Transverse colon (tissue), 4 donors: ENCODE results near the gene ARAP1. TPM values are rescaled to one million over a fixed set of nuclear protein-coding genes. Genes with fewer than 3 reads are reported as not detected.

Source experiments
- DNase-seq: peaks from one replicate; pipeline ENCODE4 v3.0.0-alpha.2; 2019
- H3K27ac ChIP-seq, 4 donors: fragments of 200-600 bp; sonication (generic); 2 replicates each; pipeline ENCODE4 v1.5.1; 2016 to 2018; ENCODE audit warnings: inconsistent platforms in 4 of 4
- H3K27me3 ChIP-seq: fragments of 200-600 bp; sonication (generic); 2 replicates; pipeline ENCODE4 v1.5.1; 2017; ENCODE audit warnings: inconsistent platforms
- H3K36me3 ChIP-seq, 4 donors: fragments of 200-600 bp; sonication (generic); 2 replicates each; pipeline ENCODE4 v1.5.1; 2017 to 2019; ENCODE audit warnings: inconsistent platforms in 4 of 4
- H3K4me1 ChIP-seq, 4 donors: fragments of 200-600 bp; sonication (generic); 2 replicates each; pipeline ENCODE4 v1.5.1; 2017 to 2020; ENCODE audit warnings: inconsistent platforms in 4 of 4
- H3K4me3 ChIP-seq, 4 donors: fragments of 200-600 bp; sonication (generic); 1 replicate in 1 of 4; 2 replicates in 3 of 4; pipeline versions ENCODE4 v1.5.1 to v1.6.1; 2017 to 2019; ENCODE audit warnings: inconsistent platforms in 4 of 4
- H3K9me3 ChIP-seq, 2 donors: fragments of 200-600 bp; sonication (generic); 2 replicates each; pipeline ENCODE4 v1.5.1; 2017 to 2019; ENCODE audit warnings: inconsistent platforms in 2 of 2
- EP300 ChIP-seq: sonication (generic); formaldehyde crosslinking; IDR thresholded peaks from one replicate; pipeline ENCODE4 v1.6.1; 2017; ENCODE audit warnings: antibody characterized with exemption, low read depth
- POLR2A ChIP-seq: fragments of 450-650 bp; IDR thresholded peaks from one replicate; pipeline ENCODE4 v1.6.1; 2016; ENCODE audit warnings: antibody characterized with exemption, mild to moderate bottlenecking, moderate library complexity
- POLR2AphosphoS5 ChIP-seq, 3 donors: sonication (generic); formaldehyde crosslinking; IDR thresholded peaks; one replicate each; pipeline ENCODE4 v1.6.1; 2016; ENCODE audit warnings: antibody characterized with exemption in 3 of 3
- WGBS, 2 donors: methylation state at CpG; one replicate each; pipeline ENCODE4 v1.1.5; 2018; ENCODE audit warnings: low coverage in 1 of 2; 5-methylcytosine and 5-hydroxymethylcytosine counted together
- in situ Hi-C, 4 donors: fragments of 200-750 bp; cut with MboI; loops; one replicate each; pipeline versions ENCODE4 v1.15.0 to v1.15.1; 2017; ENCODE audit warnings: low sequenced_read_pairs in 3 of 4, low pct_ligation_motif_present in 1 of 4, low pct_unique_long_range_greater_than_20kb in 1 of 4
- intact Hi-C: fragments of 100-400 bp; cut with DNase I; formaldehyde crosslinking; loops from one replicate; pipeline ENCODE4 v1.15.1; 2023; ENCODE audit warnings: low total_unique reads
- total RNA-seq, 4 donors: library from RNA; depleted of rRNA; stranded (reverse); fragments of >200 nt; gene quantifications; one replicate each; pipeline ENCODE4 v1.1.0, GENCODE V29; 2016
- TF ChIP-seq, protein P1 (sequence below), 5 experiments: fragments of 200-600 bp in 3 of 5; fragments of 450-650 bp in 2 of 5; sonication (generic) in 3 of 5; IDR thresholded peaks; 1 replicate in 2 of 5; 2 replicates in 3 of 5; pipeline ENCODE4 v1.5.1; 2016 to 2017; ENCODE audit warnings: antibody characterized with exemption in 5 of 5, inconsistent platforms in 3 of 5, mild to moderate bottlenecking in 2 of 5, moderate library complexity in 1 of 5

The ARAP1 gene
- total RNA-seq, 4 donors from 2014 or later, result 99.4 to 233 (median 108) TPM

DNA sequence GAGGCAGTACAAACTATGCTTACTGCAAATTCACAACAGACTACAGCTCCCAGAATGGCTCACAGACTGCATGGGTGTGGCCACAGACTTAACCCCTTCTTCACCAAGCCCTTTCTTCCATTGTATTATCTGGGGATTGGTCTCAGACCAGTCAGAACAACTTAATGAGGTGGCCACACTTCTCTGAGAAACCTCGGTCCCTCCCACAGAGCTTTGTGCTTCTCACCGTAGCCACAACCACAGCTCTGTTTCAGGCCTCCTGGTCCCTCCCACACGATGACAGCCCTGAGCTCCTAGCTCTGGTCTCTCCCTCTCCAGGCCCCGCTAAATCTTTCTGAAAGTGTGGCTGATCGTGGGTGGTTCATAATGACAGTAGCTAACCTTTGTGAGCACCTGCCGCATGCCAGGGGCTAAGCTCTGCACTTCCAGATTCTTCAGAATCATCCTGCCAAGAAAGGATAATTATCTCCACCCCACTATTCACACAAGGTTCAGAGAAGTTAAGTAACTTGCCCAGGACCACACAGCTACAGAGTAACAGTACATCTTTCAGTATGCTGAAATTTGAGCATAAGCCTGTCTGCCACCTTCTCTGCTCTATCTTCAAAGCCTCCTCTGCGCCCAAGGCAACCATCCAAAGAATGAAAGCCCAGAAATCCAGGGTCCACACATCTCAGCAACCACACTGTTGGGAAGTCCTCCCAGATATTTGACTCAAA is 83.4 kb downstream of the ARAP1 start:
- H3K27ac ChIP-seq, result no peak overlapping the region
- peaks cover 60% of the 10 kb centered on the region for H3K27me3 ChIP-seq
- H3K9me3 ChIP-seq, result peaks cover 5 to 6% of the 10 kb centered on the region in 2 donors
- DNase-seq, result no peak
- H3K36me3 ChIP-seq, result no peaks in the 10 kb centered on the region
- no peaks in the 10 kb centered on the region for H3K4me1 ChIP-seq
- WGBS, 2 donors, result 61% methylated on average over 7 of the region's 7 CpGs; no CpG with 5 or more reads in 1 of the 2 donors
- in situ Hi-C loops (loop anchor here in 3 of 4 donors (25.0 kb wide), 2 partner anchors 181 to 206 kb away; no protein-coding TSS in a partner anchor), intact Hi-C loops (no loop called here)
- H3K4me3 ChIP-seq, result no peak overlapping the region
- TF ChIP-seq, protein P1, sequence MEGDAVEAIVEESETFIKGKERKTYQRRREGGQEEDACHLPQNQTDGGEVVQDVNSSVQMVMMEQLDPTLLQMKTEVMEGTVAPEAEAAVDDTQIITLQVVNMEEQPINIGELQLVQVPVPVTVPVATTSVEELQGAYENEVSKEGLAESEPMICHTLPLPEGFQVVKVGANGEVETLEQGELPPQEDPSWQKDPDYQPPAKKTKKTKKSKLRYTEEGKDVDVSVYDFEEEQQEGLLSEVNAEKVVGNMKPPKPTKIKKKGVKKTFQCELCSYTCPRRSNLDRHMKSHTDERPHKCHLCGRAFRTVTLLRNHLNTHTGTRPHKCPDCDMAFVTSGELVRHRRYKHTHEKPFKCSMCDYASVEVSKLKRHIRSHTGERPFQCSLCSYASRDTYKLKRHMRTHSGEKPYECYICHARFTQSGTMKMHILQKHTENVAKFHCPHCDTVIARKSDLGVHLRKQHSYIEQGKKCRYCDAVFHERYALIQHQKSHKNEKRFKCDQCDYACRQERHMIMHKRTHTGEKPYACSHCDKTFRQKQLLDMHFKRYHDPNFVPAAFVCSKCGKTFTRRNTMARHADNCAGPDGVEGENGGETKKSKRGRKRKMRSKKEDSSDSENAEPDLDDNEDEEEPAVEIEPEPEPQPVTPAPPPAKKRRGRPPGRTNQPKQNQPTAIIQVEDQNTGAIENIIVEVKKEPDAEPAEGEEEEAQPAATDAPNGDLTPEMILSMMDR (IDR thresholded peaks at IDR 0.05), result no peak
- no peak for TF ChIP-seq POLR2A
- TF ChIP-seq POLR2AphosphoS5 (IDR thresholded peaks at IDR 0.05), result no peak
- TF ChIP-seq EP300, result no peak

DNA sequence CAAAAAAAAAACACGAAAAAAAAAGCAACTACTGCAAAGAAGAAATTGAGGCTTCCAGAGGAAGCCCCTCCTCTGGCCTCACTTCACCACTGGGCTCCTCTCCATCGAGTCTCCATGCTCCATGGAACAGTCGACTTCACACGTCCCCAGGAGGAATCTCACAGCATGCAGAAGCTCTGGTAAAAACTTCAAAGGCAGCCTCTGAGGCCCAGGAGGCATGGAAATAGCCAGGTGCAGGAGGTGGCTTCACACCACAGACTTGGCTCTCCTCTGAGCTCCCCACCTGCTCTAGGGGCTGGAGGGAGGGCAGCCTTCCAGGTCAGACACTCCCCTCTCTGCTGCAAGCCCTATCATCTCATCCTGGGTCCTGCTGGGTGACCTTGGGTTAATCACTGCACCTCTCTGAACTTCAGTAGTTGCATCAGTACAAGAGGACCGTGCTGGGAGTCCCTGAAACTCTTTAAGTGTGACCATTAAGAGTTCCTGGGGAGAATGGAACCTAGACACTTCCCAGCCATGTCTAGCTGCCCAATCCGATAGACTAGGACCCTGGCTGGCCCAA is 86.2 kb downstream of the ARAP1 start:
- intact Hi-C loops (no loop called here), in situ Hi-C loops (loop anchor here in 3 of 4 donors (25.0 kb wide), 2 partner anchors 179 to 204 kb away; no protein-coding TSS in a partner anchor)
- Histone ChIP-seq H3K4me3 (no peak overlapping the region), H3K27ac (no peak overlapping the region), H3K9me3 (peaks cover 5 to 6% of the 10 kb centered on the region in 2 donors), H3K27me3 (peaks cover 34% of the 10 kb centered on the region), H3K4me1 (no peaks in the 10 kb centered on the region), H3K36me3 (no peaks in the 10 kb centered on the region)
- WGBS, 2 donors, result 45% methylated on average over 5 of the region's 6 CpGs; no CpG with 5 or more reads in 1 of the 2 donors
- TF ChIP-seq EP300, result no peak
- TF ChIP-seq, protein P1 (IDR thresholded peaks at IDR 0.05), result no peak
- TF ChIP-seq POLR2AphosphoS5 (IDR thresholded peaks at IDR 0.05), result no peak
- TF ChIP-seq POLR2A, result no peak
- DNase-seq, result no peak

DNA sequence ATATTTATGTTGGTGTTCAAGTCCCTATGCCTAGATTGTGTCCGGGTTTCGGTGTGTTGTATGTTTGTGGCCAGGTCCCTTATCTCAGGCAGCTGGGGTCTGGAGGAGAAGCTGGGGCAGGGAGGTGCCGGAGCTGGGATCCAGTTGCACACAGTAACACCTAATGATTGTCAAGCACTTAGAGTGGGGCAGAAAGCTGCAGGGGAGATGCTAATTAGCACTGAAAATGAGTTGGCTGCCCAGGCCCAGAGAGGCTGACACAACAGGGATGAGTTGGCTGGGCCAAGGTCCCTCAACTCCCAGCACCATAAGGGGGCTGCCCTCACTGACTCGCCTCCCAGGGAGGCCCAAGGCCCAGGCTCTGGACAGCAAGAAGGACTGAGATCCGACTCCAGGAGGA is 90.2 kb downstream of the ARAP1 start:
- TF ChIP-seq, protein P1 (IDR thresholded peaks at IDR 0.05), result no peak
- no peak for TF ChIP-seq POLR2AphosphoS5 (IDR thresholded peaks at IDR 0.05)
- no peak for TF ChIP-seq POLR2A
- no peak for TF ChIP-seq EP300
- Histone ChIP-seq H3K4me3 (no peak overlapping the region), H3K27ac (no peak overlapping the region), H3K9me3 (no peaks in the 10 kb centered on the region), H3K4me1 (no peaks in the 10 kb centered on the region), H3K36me3 (no peaks in the 10 kb centered on the region), H3K27me3 (peaks cover 15% of the 10 kb centered on the region)
- 69% methylated on average over 5 of the region's 5 CpGs; no CpG with 5 or more reads in 1 of the 2 donors for WGBS, 2 donors
- intact Hi-C loops, result no loop called here
- no peak for DNase-seq
- in situ Hi-C loops, result loop anchor here in 3 of 4 donors (25.0 kb wide), 2 partner anchors 175 to 200 kb away; no protein-coding TSS in a partner anchor

DNA sequence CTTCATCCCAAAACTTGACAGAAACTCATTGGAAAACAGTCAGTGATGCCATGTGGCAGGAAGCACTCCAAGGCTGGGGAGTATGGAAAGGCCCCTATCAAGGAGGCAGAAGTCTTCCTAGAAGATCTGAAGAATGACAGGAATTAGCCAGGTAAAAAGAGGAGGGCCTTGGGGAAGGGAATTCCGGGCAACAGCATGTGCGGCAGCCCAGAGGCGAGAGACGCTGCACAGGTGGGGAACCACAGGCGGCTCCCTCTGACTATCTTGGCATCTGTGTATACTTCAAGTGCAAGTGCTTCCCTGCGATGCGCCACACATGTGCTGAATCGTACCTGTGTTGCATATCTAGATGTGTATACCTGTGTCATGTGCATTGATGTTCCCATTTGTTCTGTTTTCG is 90.7 kb downstream of the ARAP1 start:
- Histone ChIP-seq H3K4me1 (no peaks in the 10 kb centered on the region), H3K27ac (no peak overlapping the region), H3K4me3 (no peak overlapping the region), H3K36me3 (no peaks in the 10 kb centered on the region), H3K9me3 (no peaks in the 10 kb centered on the region), H3K27me3 (peaks cover 15% of the 10 kb centered on the region)
- in situ Hi-C loops, result loop anchor here in 3 of 4 donors (25.0 kb wide), 2 partner anchors 174 to 199 kb away; no protein-coding TSS in a partner anchor
- no peak for TF ChIP-seq POLR2A
- TF ChIP-seq, protein P1 (IDR thresholded peaks at IDR 0.05), result no peak
- WGBS, 2 donors, result 84 to 87% methylated on average over 4 to 9 of the region's 9 CpGs
- intact Hi-C loops, result no loop called here
- DNase-seq, result no peak
